ENCODE data around the gene TPGS1.

DNA sequence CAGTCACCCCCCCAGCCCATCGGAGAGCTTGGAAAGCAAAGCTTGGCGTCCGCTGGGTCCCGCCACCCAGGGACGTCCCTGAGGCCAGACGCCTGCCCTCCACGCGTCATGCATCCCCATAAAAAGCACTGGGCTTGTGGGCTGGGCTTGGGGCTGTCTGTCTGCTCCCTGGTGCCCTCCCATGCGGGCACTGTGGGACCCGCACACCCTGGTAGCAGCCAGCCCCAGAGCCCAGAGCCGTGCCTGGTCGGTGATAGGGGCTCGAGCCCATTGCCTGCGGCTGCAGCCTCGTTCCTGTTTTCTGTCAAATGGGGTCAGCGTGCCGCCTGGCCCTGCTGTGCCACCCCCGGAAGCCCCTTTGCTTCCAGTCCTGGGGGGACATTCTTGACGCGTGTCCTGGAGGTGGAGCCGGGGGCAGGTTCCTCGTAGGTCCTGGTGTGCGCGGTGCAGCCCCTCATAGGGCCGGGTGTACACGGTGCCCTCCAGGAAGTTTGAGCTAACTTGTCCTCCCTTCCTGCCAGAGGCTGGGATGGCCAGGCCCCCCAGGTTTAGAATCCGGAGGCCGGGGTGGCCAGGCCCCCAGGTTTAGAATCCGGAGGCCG, 32.2 kb downstream of the TPGS1 start:
- TF ChIP-seq POLR2A (IDR thresholded peaks at IDR 0.05), result no peak
- TF ChIP-seq, protein P1, sequence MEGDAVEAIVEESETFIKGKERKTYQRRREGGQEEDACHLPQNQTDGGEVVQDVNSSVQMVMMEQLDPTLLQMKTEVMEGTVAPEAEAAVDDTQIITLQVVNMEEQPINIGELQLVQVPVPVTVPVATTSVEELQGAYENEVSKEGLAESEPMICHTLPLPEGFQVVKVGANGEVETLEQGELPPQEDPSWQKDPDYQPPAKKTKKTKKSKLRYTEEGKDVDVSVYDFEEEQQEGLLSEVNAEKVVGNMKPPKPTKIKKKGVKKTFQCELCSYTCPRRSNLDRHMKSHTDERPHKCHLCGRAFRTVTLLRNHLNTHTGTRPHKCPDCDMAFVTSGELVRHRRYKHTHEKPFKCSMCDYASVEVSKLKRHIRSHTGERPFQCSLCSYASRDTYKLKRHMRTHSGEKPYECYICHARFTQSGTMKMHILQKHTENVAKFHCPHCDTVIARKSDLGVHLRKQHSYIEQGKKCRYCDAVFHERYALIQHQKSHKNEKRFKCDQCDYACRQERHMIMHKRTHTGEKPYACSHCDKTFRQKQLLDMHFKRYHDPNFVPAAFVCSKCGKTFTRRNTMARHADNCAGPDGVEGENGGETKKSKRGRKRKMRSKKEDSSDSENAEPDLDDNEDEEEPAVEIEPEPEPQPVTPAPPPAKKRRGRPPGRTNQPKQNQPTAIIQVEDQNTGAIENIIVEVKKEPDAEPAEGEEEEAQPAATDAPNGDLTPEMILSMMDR (IDR thresholded peaks at IDR 0.05), result no peak
